ENCODE measurements around the gene TRDN.

DNA sequence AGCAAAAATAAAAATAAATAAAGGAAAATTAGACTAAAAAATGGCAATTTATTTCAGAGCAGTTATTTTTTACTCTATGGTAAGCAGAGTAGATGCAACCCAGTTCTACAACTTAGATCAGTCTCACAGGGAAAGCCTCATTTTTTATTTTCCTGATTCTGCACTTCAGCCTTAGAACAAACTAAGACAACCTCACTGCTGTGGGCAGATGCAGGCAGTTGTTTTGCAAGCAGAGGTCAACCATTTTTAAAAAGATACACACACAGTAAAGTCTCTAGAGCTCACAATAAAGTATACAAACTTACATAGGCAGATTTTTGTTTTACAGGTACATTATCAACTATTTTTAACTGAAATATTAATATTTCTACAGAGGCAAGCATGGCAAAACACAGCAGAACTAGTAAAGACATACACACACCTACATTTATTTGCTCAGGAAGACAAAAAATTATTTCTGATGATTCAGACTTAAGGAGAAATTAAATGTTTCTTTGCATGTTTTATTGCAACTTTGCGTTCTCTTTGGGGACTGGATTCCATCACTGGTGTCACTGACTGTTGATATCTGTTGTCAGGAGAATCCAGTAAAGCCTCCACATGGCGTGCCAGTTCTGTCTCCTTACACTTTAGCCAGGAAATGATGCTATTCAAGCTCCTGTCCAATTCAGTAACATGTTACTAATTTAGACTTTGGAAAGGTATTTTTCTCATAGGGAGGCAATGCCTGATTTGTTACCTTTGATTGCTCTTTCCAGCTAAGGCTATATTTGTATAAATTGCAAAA lies 102.7 kb downstream of the TRDN start:
- TF ChIP-seq, protein P1, sequence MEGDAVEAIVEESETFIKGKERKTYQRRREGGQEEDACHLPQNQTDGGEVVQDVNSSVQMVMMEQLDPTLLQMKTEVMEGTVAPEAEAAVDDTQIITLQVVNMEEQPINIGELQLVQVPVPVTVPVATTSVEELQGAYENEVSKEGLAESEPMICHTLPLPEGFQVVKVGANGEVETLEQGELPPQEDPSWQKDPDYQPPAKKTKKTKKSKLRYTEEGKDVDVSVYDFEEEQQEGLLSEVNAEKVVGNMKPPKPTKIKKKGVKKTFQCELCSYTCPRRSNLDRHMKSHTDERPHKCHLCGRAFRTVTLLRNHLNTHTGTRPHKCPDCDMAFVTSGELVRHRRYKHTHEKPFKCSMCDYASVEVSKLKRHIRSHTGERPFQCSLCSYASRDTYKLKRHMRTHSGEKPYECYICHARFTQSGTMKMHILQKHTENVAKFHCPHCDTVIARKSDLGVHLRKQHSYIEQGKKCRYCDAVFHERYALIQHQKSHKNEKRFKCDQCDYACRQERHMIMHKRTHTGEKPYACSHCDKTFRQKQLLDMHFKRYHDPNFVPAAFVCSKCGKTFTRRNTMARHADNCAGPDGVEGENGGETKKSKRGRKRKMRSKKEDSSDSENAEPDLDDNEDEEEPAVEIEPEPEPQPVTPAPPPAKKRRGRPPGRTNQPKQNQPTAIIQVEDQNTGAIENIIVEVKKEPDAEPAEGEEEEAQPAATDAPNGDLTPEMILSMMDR (conservative IDR thresholded peaks at IDR 0.05 in 1 of 2, IDR thresholded peaks at IDR 0.05 in 1 of 2; ENCODE audit: extremely low read depth in 1 of 2, insufficient read depth in 1 of 2, low read depth in 1 of 2, low read length in 2 of 2), result no peak
- no peak for TF ChIP-seq EZH2 (IDR thresholded peaks at IDR 0.05; ENCODE audit: borderline replicate concordance, low read length)

Data from mammary epithelial cell (primary cell).